Fibroblast of skin of right quadriceps (primary cell): Measurements from ENCODE around the gene IFIT3.

ENCODE experiments used
- DNase-seq: peaks from one replicate; pipeline ENCODE4 v3.0.0-alpha.2; 2013

The IFIT3 gene

DNA sequence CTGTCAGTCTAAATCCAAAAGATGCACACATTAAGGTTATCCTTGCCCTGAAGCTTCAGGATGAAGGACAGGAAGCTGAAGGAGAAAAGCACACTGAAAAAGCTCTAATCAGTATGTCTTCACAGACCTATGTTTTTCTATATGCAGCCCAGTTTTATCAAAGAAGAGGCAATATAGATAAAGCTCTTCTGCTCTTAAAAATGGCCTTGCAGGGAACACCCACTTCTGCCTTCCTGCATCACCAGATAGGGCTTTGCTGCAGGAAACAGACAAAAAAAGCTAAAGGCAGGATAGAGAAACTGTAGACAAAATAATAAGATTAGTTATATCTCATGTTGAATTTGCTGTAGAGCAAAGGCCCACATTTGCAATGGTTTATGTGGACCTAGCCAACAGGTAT, 35.1 kb downstream of the IFIT3 start:
- no peak for DNase-seq

DNA sequence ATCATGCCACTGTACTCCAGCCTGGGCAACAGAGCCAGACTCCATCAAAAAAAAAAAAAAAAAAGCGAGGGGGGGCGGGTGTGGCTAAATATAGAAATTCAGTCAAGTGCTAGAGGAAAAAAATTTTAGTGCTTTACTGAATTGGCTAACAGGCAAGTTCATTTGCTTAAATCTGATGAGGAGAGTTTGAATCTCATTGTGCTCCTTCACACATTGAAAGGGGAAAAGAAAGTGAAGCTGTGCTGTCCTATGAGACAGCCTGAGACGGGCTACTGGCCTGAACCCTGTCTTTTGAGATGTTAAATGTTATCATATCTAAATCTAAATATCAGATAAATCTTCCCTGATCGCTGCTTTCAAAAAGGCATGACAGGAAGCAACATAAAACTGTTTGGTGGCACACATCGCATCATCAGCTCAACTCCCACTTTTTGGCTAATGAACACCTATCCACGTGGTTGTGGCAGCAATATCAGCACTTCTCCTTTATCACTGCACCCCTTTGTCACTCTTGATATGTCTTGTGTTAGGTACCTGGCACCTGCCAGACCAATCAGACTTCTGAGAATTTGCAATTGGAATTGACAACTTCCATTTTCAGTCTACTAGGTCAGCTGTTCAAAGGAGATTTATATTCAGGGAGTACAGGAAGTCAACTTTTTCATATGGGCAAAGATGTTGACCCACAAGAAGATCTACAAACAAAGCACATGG, 36.1 kb downstream of the IFIT3 start:
- DNase-seq = no peak

DNA sequence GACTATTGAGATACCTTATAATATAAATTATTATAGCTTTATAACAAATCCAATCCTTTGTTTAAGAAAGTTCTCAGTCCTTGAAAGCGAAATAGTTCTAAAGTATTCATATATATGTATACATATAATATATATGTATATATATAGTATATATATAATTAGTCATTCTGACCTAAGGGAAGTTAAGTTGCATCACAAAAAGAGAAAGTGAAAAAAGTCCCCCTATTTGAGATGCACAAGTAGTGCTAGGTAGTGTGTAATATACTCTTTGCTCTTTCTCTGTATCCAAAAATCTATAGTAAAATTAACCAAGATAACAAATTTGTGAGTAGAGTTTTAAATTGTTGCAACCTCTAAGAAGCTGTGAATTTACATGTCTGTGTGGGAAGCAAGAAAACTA, 36.7 kb downstream of the IFIT3 start:
- DNase-seq = no peak

DNA sequence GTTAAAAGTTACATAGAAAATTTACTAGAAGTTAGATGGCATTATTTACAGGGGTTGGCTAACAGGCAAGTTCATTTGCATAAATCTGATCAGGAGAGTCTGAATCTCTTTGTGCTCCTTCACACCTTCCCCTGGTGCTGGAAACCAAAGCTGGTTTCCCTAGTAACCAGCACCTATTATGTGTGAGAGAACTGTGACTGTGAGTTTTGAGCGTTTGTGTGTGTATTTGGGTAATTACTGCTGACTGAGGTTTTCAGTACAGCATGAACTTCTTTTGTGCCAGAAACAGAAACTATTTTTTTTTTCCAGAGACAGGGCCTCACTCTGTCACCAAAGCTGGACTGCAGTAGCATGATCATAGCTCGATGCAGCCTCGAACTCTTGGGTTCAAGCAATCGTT, 39.7 kb downstream of the IFIT3 start:
- no peak for DNase-seq

DNA sequence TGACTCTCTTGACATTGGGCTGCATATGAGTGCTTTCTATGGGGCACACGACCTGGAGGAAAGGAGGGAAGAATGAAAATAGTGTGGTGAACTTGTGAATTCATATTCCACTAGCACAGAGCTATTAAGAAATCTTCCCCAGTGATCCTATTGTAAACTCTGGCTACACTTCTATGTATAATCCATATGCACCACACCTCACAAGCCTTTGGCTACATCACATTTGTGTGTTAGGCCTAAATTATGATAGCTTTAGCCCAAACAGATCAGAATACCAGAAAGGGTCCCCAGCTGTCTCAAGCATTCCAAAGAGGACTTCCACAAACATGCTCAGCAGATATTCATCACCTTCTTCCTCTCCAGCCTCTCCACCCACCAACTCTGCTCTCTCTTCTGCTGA, 40.3 kb downstream of the IFIT3 start:
- no peak for DNase-seq

DNA sequence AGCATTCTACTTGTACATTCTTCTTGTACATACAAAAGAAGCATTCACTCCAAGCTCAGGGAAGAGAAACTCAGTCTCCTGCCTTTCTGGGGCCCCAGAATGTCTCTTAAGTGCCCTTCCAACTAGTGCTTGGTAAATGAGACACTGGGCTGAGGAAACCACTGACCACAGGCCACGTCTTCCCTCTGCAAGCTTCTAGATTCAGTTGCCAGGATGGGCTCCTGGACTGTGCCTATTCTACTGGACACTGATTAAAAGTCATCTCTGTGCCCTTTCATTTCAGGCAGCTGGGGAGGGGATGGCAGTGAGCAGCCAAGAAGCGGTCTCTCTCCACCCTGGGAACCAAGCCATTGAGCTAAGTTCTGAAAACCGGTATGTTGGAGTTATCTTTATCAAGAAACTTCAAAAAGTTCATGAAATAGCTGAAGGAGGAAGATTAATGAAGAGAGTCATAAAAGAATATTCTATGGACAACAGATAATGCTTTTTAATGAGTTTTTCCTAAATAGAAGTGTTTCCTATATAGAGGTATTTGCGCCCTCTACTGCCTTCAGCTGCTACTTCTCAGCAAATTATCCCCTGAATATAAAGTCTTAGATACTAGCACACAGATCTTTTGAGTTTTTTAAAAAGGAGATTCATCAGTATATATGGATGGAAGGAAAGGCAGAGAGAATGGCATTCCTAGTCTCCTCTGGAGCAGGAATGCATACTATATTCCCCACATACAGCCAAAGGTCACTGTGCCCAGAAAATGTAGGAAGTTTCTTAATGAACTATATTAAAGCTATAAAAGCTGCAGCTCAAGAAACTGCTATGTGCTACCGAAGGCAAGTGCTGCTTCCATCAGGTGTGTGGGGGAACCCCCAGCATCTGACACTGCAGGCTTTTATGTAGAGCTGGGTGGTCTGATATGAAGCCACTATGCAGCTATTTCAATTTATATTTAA, 41.6 kb downstream of the IFIT3 start:
- peak; percentile 51 for DNase-seq

DNA sequence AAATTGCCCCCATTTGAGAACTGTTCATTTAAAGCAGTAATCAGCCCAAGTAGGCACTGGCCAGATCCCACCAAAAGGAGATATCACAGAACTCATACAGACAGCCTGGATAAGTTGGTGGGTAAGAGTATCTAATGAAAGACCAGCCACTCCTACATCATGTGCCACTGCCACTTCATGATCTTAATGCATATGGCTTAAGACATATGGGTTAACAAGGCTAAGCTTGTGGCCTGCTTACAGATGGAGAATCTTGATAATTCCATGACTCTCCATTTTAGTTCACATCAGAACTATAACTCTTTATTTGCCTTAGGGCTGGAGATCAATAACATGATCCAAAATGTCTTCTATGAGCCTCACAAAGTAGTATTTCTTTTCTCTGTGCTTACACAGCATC, 43.3 kb downstream of the IFIT3 start:
- no peak for DNase-seq

DNA sequence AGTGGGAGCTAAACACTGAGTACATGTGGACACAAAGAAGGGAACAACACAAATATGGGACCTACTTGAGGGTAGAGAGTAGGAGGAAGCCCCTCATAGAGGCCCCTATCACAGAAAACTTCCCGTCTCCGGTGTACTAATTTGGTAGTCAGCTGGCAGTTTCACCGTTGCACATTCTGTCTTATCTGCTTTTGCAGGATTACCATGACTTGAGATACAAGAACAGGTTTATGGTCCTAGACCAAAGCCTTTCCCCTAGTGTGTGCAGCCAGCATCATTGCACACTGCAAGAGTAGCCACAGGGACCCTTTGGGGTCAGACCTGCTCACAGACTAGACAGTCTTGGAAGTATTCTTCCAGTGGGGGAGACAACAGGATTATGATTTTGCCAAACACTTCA, 44.2 kb downstream of the IFIT3 start:
- no peak for DNase-seq

DNA sequence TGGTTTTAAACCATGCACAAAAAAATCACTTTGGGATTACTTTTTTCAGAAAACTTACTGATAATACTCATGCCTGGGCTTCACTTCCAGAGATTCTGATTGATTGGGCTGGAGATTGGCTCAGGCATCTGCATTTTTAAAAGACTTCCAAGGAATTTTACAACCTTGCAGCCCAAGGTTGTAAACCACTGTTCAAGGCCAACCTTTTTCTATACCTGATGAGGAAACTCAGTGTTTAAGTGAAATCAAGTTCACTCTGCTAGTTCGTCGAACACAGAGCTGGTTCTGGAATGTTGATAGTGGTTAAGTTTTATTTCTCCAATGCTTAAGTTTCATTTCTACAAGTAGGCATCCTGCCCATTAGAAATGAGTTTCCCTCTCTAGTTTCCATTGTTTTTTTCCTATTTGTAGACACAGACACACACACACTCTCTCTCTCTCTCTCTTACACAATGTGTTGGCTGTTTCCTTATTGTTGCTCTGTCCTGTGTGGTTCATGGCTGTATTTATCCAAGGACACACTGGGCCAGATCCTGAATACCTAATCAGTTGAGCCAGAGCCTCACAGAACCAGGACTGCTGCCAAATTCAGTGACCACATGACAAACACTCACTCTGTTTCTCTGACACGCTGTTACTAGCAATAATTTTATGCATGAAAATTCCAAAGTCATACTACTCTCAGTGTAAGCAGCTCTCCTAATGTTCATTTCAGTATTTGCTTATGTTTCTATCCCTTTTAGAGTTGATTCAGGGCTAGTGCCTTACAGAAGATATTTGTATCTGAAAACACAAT, 46.3 kb downstream of the IFIT3 start:
- peak; percentile 85 for DNase-seq

DNA sequence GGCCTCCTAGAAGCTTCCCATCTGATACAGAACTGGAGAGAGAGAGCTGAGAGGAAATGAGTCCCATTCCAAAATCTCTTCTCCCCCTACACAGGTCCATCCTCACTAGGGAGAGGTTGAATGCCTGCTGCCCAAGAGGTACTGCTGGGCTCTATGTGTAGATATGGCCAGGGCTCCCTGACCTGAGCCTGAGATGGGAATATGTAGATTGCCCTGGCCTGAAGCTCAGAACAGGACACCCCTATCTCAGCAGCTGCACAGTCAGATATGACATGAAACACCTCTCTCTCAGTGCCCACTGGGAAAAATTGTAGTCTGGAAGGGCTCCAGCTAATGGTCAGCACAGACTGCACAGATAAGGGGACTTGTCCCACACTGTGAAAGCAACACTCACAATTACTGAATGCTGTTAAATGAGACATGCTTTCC, 46.9 kb downstream of the IFIT3 start:
- DNase-seq = no peak

DNA sequence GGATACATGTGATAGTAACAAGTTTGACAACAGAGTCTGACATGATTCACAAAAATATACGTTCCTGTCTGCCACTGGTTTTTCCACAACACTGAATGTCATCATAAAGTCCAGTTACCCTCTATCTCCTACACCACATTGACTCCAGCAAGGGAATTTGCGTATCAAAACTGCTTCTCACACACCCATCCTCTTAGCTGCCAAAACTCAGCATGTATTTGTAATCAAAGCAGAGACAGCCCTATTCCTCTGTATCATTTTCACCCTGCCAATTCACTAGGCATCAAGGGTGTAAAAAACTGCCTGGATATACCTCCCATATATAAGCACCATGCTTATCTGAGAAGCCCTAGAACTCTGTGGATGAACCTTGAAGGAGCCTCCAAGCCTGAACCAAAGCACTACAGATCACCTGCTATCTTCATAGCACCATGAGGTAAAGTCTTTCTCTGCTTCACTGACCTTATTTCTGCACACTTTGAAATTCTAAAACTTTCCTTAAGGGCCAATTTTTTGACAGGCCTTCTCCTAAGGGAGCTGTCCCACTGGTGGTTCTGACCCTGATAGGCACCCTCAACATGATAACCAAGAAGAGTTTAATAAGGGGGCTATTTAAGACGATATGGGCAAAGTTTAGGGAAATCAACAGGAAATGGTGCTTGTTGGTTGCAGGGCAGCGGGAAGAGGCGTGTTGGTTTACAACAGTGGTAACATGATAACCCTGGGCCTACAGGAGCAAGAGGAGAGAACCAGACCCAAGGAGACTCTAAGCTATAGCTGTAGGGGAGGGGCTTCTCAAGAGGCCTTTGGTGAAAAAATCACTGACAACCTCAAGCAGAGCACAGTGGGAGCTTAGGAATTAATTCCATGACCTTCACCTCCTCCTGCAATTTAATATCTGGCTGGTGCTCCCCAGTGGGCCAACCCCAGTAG, 50.2 kb downstream of the IFIT3 start, which contains the start of gene IFIT1B:
Gene IFIT1B (plus strand): TSS at position 352 of the 933 bp plus-strand sequence. CDS start 80 bp downstream, at position 432.
- no peak for DNase-seq

DNA sequence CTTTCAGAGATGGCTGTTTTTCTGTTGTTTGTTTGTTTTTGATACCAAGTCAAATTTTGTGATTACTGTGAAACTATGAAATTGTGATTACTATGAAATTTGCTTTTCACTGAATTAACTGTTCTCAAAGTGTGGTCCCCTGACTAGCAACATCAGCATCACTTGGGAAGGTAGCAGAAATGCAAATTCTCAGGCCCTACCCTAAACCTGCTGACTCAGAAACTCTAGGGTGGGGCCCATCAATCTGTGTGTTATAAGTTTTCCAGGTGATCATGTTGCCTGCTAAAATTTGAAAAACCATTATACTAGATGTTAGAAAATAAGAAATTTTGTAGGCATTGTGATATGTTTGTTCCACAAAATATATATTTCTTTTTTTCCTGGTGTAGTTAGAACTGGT, 51.3 kb downstream of the IFIT3 start:
- no peak for DNase-seq

DNA sequence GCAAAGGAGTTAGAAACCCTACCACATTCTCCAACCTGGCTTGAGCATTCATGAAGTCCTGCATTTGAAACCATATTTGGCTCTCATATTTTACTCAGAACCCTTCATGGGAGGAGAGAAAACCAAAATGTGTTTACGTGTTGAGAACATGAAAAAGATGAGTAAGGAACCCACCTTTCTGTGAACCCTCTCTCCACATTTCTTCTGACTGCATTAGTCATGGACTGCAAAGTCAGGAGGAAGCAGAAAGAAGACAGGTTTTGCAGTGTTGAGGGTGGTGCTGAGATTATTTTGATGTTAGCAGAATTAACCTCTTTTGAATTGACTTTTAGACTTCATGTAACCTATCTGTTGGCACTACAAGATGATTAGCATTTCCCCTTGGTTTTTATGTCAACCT, 55.0 kb downstream of the IFIT3 start:
- no peak for DNase-seq

DNA sequence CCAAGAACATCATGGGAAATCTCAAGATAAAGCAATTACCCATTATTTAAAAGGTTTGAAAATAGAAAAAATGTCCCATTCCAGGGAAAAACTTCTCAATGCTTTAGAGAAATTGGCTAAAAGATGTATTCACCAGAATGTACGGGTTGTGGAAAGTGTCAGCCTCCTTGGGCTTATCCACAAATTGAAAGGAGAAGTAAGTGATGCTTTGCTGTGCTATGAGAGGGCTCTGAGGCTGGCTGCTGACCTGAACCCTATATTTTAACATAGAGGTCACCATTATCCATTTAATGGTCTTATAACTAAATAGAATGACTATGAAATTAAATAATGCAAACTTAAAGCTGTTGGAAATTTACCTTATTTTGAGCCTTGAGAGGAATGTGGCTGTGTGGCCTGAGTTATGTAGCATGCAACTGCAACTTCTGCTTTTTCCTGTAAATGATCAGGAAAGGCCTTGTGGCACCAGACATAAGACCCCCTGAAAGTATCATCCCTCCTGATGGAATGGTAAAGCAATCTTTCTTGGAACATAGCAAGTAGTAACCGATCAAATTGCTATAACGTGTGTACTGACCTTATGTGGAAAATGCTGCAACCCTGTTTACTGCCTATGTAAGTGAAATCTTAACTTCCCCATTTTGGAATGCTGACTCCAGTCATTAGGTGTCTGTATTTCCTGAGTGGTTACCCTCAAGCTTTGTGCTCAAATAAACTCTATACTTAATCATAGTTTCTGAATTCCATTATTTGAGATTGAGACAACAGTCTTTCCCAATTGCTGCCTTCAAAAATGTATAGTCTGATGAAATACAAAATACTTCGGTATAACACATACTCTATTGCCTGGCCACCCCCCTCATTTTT, 56.9 kb downstream of the IFIT3 start:
- DNase-seq = peak; percentile 75

DNA sequence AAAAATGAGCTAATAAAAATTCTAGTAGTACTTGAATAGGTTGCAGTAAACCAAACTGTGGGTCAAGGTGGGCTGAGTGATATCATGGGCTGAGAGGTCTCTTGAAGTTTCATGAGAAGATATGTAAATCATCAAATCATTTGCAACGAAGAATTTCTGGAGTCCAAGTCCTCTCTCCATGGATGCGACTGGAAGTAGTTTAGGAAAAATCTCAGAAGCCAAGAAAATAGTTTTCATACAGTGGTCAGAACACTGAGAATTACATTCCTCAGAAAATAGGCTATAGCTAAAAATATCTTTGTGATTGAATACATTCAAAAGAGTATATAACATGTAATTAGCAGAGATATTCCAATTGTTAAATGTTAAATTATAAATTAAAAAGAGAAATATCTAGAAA, 61.0 kb downstream of the IFIT3 start:
- no peak for DNase-seq

DNA sequence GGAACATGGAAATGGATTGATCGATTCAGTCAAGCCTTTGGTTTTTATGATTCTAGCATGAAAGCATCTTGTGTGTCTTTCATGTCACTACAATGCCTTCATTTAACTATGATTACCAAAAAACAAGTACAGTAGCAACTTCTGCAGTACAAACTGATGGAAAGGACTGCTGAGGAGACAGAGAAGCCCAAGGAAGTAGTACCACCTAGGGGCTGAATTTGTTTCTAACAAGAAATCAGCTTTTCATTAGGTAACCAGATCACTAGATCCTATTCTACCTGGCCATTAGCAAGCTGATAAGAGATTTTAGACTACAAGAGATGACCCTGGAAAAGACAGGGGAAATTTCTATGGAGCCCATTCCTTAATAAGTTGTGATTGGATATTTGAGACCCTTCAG, 61.5 kb downstream of the IFIT3 start:
- peak; percentile 35 for DNase-seq
